ENCODE data around the gene MEF2D. TPM values are rescaled to one million over a fixed set of nuclear protein-coding genes. Genes with fewer than 3 reads are reported as not detected.
A peak's percentile ranks its signal among the peaks of the same experiment; 100 is the strongest.

Gene MEF2D
- polyA plus RNA-seq (2013, experiment 1 of 2) = 8.4 TPM
- 9.2 TPM for polyA plus RNA-seq (2013, experiment 2 of 2)

GRCh38 chr1:156500543-156500792 is at the start of gene MEF2D:
Gene MEF2D (minus strand): TSS chr1:156500775. CDS start chr1:156483292, 17,483 bp downstream.
- WGBS, 2 donors (ENCODE audit: extremely low coverage in 2 of 2, insufficient read length in 2 of 2, insufficient replicate concordance in 1 of 2) = no CpG with 5 or more reads among the region's 27 CpGs
- Histone ChIP-seq H3K4me3 (ENCODE audit: low read length in 2 of 2) (peak within 1 kb of the TSS; percentile 76 to 92), H3K23ac (ENCODE audit: low read depth, low read length, poor library complexity) (peak within 1 kb of the TSS; percentile 80), H3K36me3 (replicated peaks in 1 of 2; ENCODE audit: control insufficient read depth in 2 of 2, insufficient read depth in 2 of 2, low read length in 2 of 2) (no peaks in the 10 kb centered on the region), H4K91ac (ENCODE audit: low read depth, low read length, poor library complexity) (peak within 1 kb of the TSS; percentile 42), H3K27me3 (ENCODE audit: control insufficient read depth in 3 of 3, insufficient read depth in 3 of 3, low read depth in 1 of 3, low read length in 3 of 3) (no peaks in the 10 kb centered on the region), H4K8ac (ENCODE audit: low read depth, low read length) (no peak within 1 kb of the TSS), H3K4me2 (ENCODE audit: insufficient read depth, low read length, poor library complexity, severe bottlenecking) (peak within 1 kb of the TSS; percentile 95), H2AFZ (ENCODE audit: low read length) (peak within 1 kb of the TSS; percentile 98), H2BK120ac (ENCODE audit: low read depth, low read length) (peak within 1 kb of the TSS; percentile 20), H3K9ac (ENCODE audit: low read depth, low read length, poor library complexity) (peak within 1 kb of the TSS; percentile 93), H3K9me3 (replicated peaks in 1 of 2; ENCODE audit: control insufficient read depth in 2 of 2, insufficient read depth in 1 of 2, low read depth in 1 of 2, low read length in 2 of 2) (no peaks in the 10 kb centered on the region), H3K4me1 (ENCODE audit: control insufficient read depth in 2 of 2, insufficient read depth in 1 of 2, low read depth in 1 of 2, low read length in 2 of 2) (peaks cover 32 to 52% of the 10 kb centered on the region in 2 donors), H3K27ac (replicated peaks; ENCODE audit: low read length) (peak within 1 kb of the TSS; percentile 90), H3K14ac (ENCODE audit: low read length) (no peak within 1 kb of the TSS), H2BK12ac (ENCODE audit: low read length) (no peak within 1 kb of the TSS), H2BK15ac (ENCODE audit: low read length) (peak within 1 kb of the TSS; percentile 93), H3K18ac (ENCODE audit: low read length) (peak within 1 kb of the TSS; percentile 99), H2BK5ac (ENCODE audit: low read length) (peak within 1 kb of the TSS; percentile 93), H3K4ac (ENCODE audit: low read length) (no peak within 1 kb of the TSS), H3K79me1 (ENCODE audit: low read depth, low read length) (no peaks in the 10 kb centered on the region), H2AK5ac (ENCODE audit: low read depth, low read length) (no peak within 1 kb of the TSS)
- no peak for DNase-seq (ENCODE audit: low spot score)

- no peak for DNase-seq (ENCODE audit: low spot score)
- Histone ChIP-seq H2BK120ac (ENCODE audit: low read depth, low read length) (no peak overlapping the region), H3K79me1 (ENCODE audit: low read depth, low read length) (no peaks in the 10 kb centered on the region), H3K27me3 (ENCODE audit: control insufficient read depth in 3 of 3, insufficient read depth in 3 of 3, low read depth in 1 of 3, low read length in 3 of 3) (no peaks in the 10 kb centered on the region), H2BK15ac (ENCODE audit: low read length) (no peak overlapping the region), H3K9me3 (replicated peaks in 1 of 2; ENCODE audit: control insufficient read depth in 2 of 2, insufficient read depth in 1 of 2, low read depth in 1 of 2, low read length in 2 of 2) (no peaks in the 10 kb centered on the region), H3K4me2 (ENCODE audit: insufficient read depth, low read length, poor library complexity, severe bottlenecking) (no peak overlapping the region), H3K14ac (ENCODE audit: low read length) (no peak overlapping the region), H2BK12ac (ENCODE audit: low read length) (no peak overlapping the region), H2BK5ac (ENCODE audit: low read length) (no peak overlapping the region), H3K27ac (replicated peaks; ENCODE audit: low read length) (no peak overlapping the region), H2AK5ac (ENCODE audit: low read depth, low read length) (no peak overlapping the region), H4K8ac (ENCODE audit: low read depth, low read length) (no peak overlapping the region), H3K4ac (ENCODE audit: low read length) (no peak overlapping the region), H3K4me3 (ENCODE audit: low read length in 2 of 2) (no peak overlapping the region), H3K4me1 (ENCODE audit: control insufficient read depth in 2 of 2, insufficient read depth in 1 of 2, low read depth in 1 of 2, low read length in 2 of 2) (no peaks in the 10 kb centered on the region), H2AFZ (ENCODE audit: low read length) (no peak overlapping the region), H3K36me3 (replicated peaks in 1 of 2; ENCODE audit: control insufficient read depth in 2 of 2, insufficient read depth in 2 of 2, low read length in 2 of 2) (peaks cover 52 to 96% of the 10 kb centered on the region in 2 donors), H3K9ac (ENCODE audit: low read depth, low read length, poor library complexity) (no peak overlapping the region), H4K91ac (ENCODE audit: low read depth, low read length, poor library complexity) (no peak overlapping the region), H3K23ac (ENCODE audit: low read depth, low read length, poor library complexity) (no peak overlapping the region), H3K18ac (ENCODE audit: low read length) (no peak overlapping the region)
- WGBS, 2 donors (ENCODE audit: extremely low coverage in 2 of 2, insufficient read length in 2 of 2, insufficient replicate concordance in 1 of 2) = no CpG with 5 or more reads among the region's 5 CpGs
These were observed 49.8 kb upstream of the MEF2D start for GRCh38 chr1:156550346-156550745.

- Histone ChIP-seq H3K27ac (replicated peaks; ENCODE audit: low read length) (no peak overlapping the region), H3K79me1 (ENCODE audit: low read depth, low read length) (no peaks in the 10 kb centered on the region), H4K8ac (ENCODE audit: low read depth, low read length) (no peak overlapping the region), H3K9ac (ENCODE audit: low read depth, low read length, poor library complexity) (no peak overlapping the region), H3K36me3 (replicated peaks in 1 of 2; ENCODE audit: control insufficient read depth in 2 of 2, insufficient read depth in 2 of 2, low read length in 2 of 2) (peaks cover 52 to 96% of the 10 kb centered on the region in 2 donors), H2AK5ac (ENCODE audit: low read depth, low read length) (no peak overlapping the region), H2BK12ac (ENCODE audit: low read length) (no peak overlapping the region), H3K23ac (ENCODE audit: low read depth, low read length, poor library complexity) (peak overlapping the region; percentile 16), H2BK120ac (ENCODE audit: low read depth, low read length) (no peak overlapping the region), H3K4me3 (ENCODE audit: low read length in 2 of 2) (no peak overlapping the region), H3K4me1 (ENCODE audit: control insufficient read depth in 2 of 2, insufficient read depth in 1 of 2, low read depth in 1 of 2, low read length in 2 of 2) (no peaks in the 10 kb centered on the region), H4K91ac (ENCODE audit: low read depth, low read length, poor library complexity) (no peak overlapping the region), H2BK15ac (ENCODE audit: low read length) (no peak overlapping the region), H3K14ac (ENCODE audit: low read length) (no peak overlapping the region), H3K18ac (ENCODE audit: low read length) (no peak overlapping the region), H2AFZ (ENCODE audit: low read length) (no peak overlapping the region), H2BK5ac (ENCODE audit: low read length) (no peak overlapping the region), H3K27me3 (ENCODE audit: control insufficient read depth in 3 of 3, insufficient read depth in 3 of 3, low read depth in 1 of 3, low read length in 3 of 3) (no peaks in the 10 kb centered on the region), H3K4me2 (ENCODE audit: insufficient read depth, low read length, poor library complexity, severe bottlenecking) (no peak overlapping the region), H3K9me3 (replicated peaks in 1 of 2; ENCODE audit: control insufficient read depth in 2 of 2, insufficient read depth in 1 of 2, low read depth in 1 of 2, low read length in 2 of 2) (no peaks in the 10 kb centered on the region), H3K4ac (ENCODE audit: low read length) (no peak overlapping the region)
- no CpG with 5 or more reads among the region's 1 CpG for WGBS, 2 donors (ENCODE audit: extremely low coverage in 2 of 2, insufficient read length in 2 of 2, insufficient replicate concordance in 1 of 2)
- no peak for DNase-seq (ENCODE audit: low spot score)
These were observed 49.3 kb upstream of the MEF2D start for GRCh38 chr1:156549831-156550230.

GRCh38 chr1:156549390-156549789 is 48.8 kb upstream of the MEF2D start:
- H3K27ac ChIP-seq (replicated peaks; ENCODE audit: low read length) = no peak overlapping the region
- no peak overlapping the region for H3K23ac ChIP-seq (ENCODE audit: low read depth, low read length, poor library complexity)
- H3K18ac ChIP-seq (ENCODE audit: low read length) = no peak overlapping the region

More at GRCh38 chr1:156549390-156549789, 48.8 kb upstream of the MEF2D start:
- DNase-seq (ENCODE audit: low spot score) = no peak
- H2BK12ac ChIP-seq (ENCODE audit: low read length) = no peak overlapping the region
- no peak overlapping the region for H2AFZ ChIP-seq (ENCODE audit: low read length)
- no peak overlapping the region for H3K4ac ChIP-seq (ENCODE audit: low read length)
- H3K36me3 ChIP-seq (replicated peaks in 1 of 2; ENCODE audit: control insufficient read depth in 2 of 2, insufficient read depth in 2 of 2, low read length in 2 of 2) = peaks cover 52 to 96% of the 10 kb centered on the region in 2 donors
- no peak overlapping the region for H2BK5ac ChIP-seq (ENCODE audit: low read length)
- no CpG with 5 or more reads among the region's 2 CpGs for WGBS, 2 donors (ENCODE audit: extremely low coverage in 2 of 2, insufficient read length in 2 of 2, insufficient replicate concordance in 1 of 2)
- no peaks in the 10 kb centered on the region for H3K79me1 ChIP-seq (ENCODE audit: low read depth, low read length)
- no peak overlapping the region for H3K14ac ChIP-seq (ENCODE audit: low read length)
- no peaks in the 10 kb centered on the region for H3K27me3 ChIP-seq (ENCODE audit: control insufficient read depth in 3 of 3, insufficient read depth in 3 of 3, low read depth in 1 of 3, low read length in 3 of 3)
- no peak overlapping the region for H4K91ac ChIP-seq (ENCODE audit: low read depth, low read length, poor library complexity)
- H3K9ac ChIP-seq (ENCODE audit: low read depth, low read length, poor library complexity) = no peak overlapping the region
- H2BK15ac ChIP-seq (ENCODE audit: low read length) = no peak overlapping the region
- H2AK5ac ChIP-seq (ENCODE audit: low read depth, low read length) = no peak overlapping the region
- H2BK120ac ChIP-seq (ENCODE audit: low read depth, low read length) = no peak overlapping the region
- H3K4me3 ChIP-seq (ENCODE audit: low read length in 2 of 2) = no peak overlapping the region
- no peak overlapping the region for H3K4me2 ChIP-seq (ENCODE audit: insufficient read depth, low read length, poor library complexity, severe bottlenecking)
- no peak overlapping the region for H4K8ac ChIP-seq (ENCODE audit: low read depth, low read length)
- no peaks in the 10 kb centered on the region for H3K4me1 ChIP-seq (ENCODE audit: control insufficient read depth in 2 of 2, insufficient read depth in 1 of 2, low read depth in 1 of 2, low read length in 2 of 2)
- no peaks in the 10 kb centered on the region for H3K9me3 ChIP-seq (replicated peaks in 1 of 2; ENCODE audit: control insufficient read depth in 2 of 2, insufficient read depth in 1 of 2, low read depth in 1 of 2, low read length in 2 of 2)

Data from neuronal stem cell (in vitro differentiated cells).